IPS DF 6.9 (cell line): ENCODE results near the gene NTM.

Experiments
- DNase-seq: peaks from one replicate; pipeline ENCODE4 v3.0.0-alpha.2; 2013; ENCODE audit warnings: low read depth, low spot score
- H3K27ac ChIP-seq: one replicate; pipeline ENCODE4 v1.5.1; 2013; ENCODE audit warnings: low read length, control low read depth
- H3K27me3 ChIP-seq: 2 replicates; pipeline ENCODE4 v1.6.1; 2013; ENCODE audit warnings: mild to moderate bottlenecking, low read length; ENCODE audit not compliant: control insufficient read depth, insufficient read depth
- H3K36me3 ChIP-seq: 2 replicates; pipeline ENCODE4 v1.6.1; 2013; ENCODE audit warnings: low read length; ENCODE audit not compliant: control insufficient read depth, insufficient read depth
- H3K4me1 ChIP-seq: 2 replicates; pipeline ENCODE4 v1.6.1; 2013; ENCODE audit warnings: low read length; ENCODE audit not compliant: control insufficient read depth, insufficient read depth
- H3K4me3 ChIP-seq: 2 replicates; pipeline ENCODE4 v1.5.1; 2013; ENCODE audit warnings: mild to moderate bottlenecking, low read length
- H3K9me3 ChIP-seq: 2 replicates; pipeline ENCODE4 v1.6.1; 2013; ENCODE audit warnings: low read length, inconsistent platforms; ENCODE audit not compliant: control insufficient read depth, insufficient read depth
- WGBS: extraction: QIAGEN DNeasy Blood & Tissue Kit; methylation state at CpG from one replicate; pipeline ENCODE4 v1.1.7; 2013; ENCODE audit warnings: mixed read lengths, missing lambda C conversion rate; ENCODE audit not compliant: insufficient read length, insufficient coverage; 5-methylcytosine and 5-hydroxymethylcytosine counted together

Gene NTM

DNA sequence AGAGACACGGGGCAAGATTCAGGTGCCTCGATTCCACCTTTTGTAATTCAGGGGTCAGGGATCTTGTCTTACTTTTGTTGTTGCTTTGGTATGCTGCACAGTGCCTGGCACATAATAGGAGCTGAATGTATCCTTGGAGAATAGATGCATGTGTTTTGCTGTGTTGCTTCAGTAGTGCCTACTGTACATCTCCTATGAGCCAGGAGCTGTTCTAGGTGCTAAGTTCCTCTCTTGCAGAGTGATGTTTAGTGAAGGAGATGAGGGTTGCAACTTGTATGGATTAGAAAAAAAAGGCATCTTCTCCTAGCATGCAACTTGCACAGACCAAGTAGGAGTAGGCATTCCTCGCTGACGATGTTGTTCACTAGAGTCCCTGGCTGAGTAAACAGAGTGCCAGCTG, 555.4 kb downstream of the NTM start:
- no peak for DNase-seq
- Histone ChIP-seq H3K36me3 (no peaks in the 10 kb centered on the region), H3K4me3 (no peak overlapping the region), H3K4me1 (0 out of 2 replicates have a peak, but pooled peaks cover 1% of the 10 kb centered on the region), H3K27me3 (no peaks in the 10 kb centered on the region), H3K27ac (no peak overlapping the region), H3K9me3 (no peaks in the 10 kb centered on the region)
- WGBS: no CpG with 5 or more reads among the region's 4 CpGs

DNA sequence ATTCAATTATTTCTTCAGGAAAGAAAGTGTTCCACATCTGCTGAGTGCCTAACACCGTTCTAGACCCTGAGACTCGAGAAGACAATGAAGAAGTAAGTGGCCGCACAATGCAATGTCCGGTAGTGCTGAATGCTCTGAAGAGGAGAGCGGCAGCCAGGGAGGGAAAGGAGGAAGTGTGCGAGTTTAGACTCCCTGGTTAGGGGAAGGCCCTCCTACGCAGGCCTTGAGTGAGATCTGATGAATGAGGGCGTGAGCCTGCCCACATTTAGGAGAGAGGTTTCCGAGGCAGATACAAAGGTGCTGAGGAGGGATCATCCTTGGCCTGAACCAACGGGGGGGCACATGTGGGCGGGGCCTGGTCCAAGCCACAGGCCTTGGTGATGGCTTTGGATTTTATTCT, 558.6 kb downstream of the NTM start:
- Histone ChIP-seq H3K36me3 (no peaks in the 10 kb centered on the region), H3K9me3 (no peaks in the 10 kb centered on the region), H3K4me1 (0 out of 2 replicates have a peak, but pooled peaks cover under 1% of the 10 kb centered on the region), H3K4me3 (no peak overlapping the region), H3K27ac (no peak overlapping the region), H3K27me3 (no peaks in the 10 kb centered on the region)
- WGBS: no CpG with 5 or more reads among the region's 11 CpGs
- no peak for DNase-seq

DNA sequence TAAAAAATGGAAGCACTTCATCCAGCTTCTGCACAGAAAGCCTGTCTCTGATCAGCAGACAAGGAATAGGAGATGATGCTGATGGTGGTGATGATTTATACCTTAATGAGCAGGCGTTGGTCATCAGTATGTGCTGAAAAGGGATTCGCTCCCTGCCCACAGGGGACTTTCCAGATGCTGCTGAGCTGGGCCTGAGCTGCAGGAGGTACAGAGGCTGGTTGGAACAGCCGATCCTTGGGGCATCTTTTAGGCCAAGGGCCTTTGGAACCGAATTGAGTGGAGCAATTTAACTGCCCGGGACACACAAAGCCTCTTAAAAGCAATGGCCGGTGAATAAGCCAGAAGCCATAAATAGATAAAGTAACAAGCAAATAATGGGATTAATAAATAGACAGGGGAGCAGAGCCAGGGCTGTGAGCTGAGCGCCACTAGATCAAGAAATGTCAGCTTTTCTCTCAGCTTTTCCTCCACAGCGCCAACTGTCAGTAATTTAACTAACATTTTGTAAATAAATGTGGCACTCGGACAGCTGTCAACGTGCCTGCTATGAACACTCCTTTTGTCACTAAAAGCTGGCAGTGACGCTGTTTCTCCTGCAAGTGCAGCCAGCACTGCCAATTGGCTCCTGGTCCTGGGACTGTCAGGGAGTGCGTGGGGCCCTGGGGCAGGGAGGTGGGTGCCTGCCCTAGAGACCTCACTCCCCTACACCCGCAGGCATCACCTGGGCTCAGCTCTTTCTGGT, 562.3 kb downstream of the NTM start:
- Histone ChIP-seq H3K4me1 (no peaks in the 10 kb centered on the region), H3K27ac (no peak overlapping the region), H3K9me3 (no peaks in the 10 kb centered on the region), H3K4me3 (no peak overlapping the region), H3K36me3 (no peaks in the 10 kb centered on the region), H3K27me3 (no peaks in the 10 kb centered on the region)
- DNase-seq: no peak
- no CpG with 5 or more reads among the region's 13 CpGs for WGBS

DNA sequence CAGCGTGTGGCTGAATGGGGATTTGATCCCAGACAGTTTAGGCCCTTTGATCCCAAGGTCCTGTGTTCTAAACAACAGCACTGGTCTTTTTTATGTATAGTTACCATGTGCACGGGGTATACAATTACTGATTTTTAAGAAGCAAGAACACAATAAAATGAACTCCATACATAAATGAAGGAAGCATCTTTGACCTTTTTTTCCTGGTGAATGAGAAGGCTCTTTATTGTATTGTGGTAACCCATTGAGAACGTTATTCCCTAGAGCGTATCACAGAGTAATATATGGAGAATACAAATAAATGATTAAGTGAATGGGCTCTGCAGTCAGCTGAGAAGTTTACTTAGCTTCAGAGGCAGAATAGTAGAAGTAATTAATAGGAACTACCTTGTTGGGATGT, 563.6 kb downstream of the NTM start:
- no peaks in the 10 kb centered on the region for H3K4me1 ChIP-seq
- no peak for DNase-seq
- no CpG with 5 or more reads among the region's 4 CpGs for WGBS
- no peaks in the 10 kb centered on the region for H3K27me3 ChIP-seq
- H3K36me3 ChIP-seq: no peaks in the 10 kb centered on the region
- no peak overlapping the region for H3K27ac ChIP-seq
- H3K4me3 ChIP-seq: no peak overlapping the region
- no peaks in the 10 kb centered on the region for H3K9me3 ChIP-seq

DNA sequence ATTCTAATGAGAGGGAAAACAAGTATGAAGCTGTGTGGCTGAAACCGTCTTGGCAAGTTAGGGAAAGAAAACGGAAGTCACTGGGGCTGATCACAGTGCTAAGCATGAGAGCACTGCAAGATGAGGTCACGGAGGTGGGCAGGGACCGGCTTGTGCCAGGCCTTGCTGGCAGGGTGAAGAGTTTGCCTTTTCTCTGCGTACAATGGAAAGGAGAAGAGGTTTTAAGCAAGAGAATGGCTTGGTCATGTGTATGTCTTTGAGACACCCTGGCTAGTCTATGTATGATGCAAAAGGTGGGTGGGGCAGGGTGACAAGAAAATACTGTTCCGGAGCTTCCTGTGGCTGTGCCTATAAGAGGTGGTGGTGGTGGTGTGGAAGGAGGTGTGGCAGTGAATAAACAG, 567.9 kb downstream of the NTM start:
- no peak for DNase-seq
- Histone ChIP-seq H3K4me3 (no peak overlapping the region), H3K4me1 (no peaks in the 10 kb centered on the region), H3K36me3 (no peaks in the 10 kb centered on the region), H3K27ac (no peak overlapping the region), H3K27me3 (no peaks in the 10 kb centered on the region), H3K9me3 (no peaks in the 10 kb centered on the region)
- WGBS: no CpG with 5 or more reads among the region's 6 CpGs

DNA sequence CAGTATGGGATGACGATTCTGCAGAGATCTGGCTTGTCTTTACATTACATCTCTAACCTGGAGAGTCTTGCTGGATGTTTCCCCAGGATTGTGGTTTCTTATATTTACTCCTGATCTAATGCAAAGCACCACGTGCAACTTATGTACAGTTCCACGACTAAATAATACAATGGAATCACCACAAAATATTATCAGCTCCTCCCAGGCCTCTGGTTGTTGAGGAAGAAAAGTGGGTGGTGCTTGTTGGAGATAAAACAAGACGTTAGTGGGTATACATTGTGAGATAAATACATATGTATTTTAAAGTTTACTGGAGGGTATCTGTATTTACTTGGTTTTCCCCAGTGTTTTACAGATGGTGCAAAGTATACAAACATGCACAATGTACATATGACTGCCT, 569.7 kb downstream of the NTM start:
- no peaks in the 10 kb centered on the region for H3K4me1 ChIP-seq
- H3K27ac ChIP-seq: no peak overlapping the region
- H3K9me3 ChIP-seq: no peaks in the 10 kb centered on the region
- no peaks in the 10 kb centered on the region for H3K27me3 ChIP-seq
- DNase-seq: no peak
- no peaks in the 10 kb centered on the region for H3K36me3 ChIP-seq
- no CpG with 5 or more reads among the region's 4 CpGs for WGBS
- no peak overlapping the region for H3K4me3 ChIP-seq

DNA sequence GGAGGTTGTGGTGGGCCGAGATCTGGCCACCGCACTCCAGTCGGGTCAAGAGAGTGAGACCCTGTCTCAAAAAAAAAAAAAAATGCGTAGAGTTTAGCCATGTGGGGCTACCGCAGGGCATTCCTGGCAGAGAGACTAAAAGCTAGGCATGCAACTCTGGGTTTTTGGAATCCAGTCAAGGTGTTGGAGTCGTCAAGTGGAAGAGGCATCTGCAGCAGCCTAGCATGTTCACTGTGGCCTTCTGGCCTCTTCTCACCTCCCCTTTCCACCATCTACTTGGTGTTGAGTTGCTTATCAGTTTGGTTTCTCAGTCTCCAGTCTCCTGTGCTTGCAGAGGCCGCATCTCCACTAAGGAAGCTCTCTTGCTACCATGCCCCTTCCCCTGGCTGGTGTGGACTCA, 572.5 kb downstream of the NTM start:
- no peak for DNase-seq

DNA sequence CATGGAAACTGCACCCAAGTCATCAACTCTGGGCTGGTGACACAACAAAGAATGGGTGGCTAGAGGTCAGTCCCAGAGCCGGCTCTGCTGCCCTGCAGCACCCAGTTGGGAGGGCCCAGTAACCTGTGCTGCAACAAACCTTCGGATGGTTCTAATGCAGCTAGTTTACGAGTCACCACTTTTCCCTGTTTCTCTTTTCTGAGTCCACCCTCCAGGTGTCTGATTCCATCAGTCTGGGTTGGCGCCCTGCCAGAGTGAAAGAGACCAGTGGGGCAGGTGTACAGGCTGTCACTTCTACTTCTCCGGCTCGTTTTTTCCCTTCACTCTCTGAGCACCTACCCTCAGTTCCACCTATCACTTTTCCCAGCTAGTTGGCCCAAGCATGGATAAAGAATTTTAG, 572.9 kb downstream of the NTM start:
- Histone ChIP-seq H3K4me3 (no peak overlapping the region), H3K27ac (no peak overlapping the region), H3K9me3 (no peaks in the 10 kb centered on the region), H3K36me3 (no peaks in the 10 kb centered on the region), H3K4me1 (no peaks in the 10 kb centered on the region), H3K27me3 (no peaks in the 10 kb centered on the region)
- WGBS: no CpG with 5 or more reads among the region's 6 CpGs
- no peak for DNase-seq

More for the DNA sequence above, 572.5 kb downstream of the NTM start:
- Histone ChIP-seq H3K4me3 (no peak overlapping the region), H3K36me3 (no peaks in the 10 kb centered on the region), H3K4me1 (no peaks in the 10 kb centered on the region), H3K27me3 (no peaks in the 10 kb centered on the region), H3K27ac (no peak overlapping the region), H3K9me3 (no peaks in the 10 kb centered on the region)
- no CpG with 5 or more reads among the region's 7 CpGs for WGBS

DNA sequence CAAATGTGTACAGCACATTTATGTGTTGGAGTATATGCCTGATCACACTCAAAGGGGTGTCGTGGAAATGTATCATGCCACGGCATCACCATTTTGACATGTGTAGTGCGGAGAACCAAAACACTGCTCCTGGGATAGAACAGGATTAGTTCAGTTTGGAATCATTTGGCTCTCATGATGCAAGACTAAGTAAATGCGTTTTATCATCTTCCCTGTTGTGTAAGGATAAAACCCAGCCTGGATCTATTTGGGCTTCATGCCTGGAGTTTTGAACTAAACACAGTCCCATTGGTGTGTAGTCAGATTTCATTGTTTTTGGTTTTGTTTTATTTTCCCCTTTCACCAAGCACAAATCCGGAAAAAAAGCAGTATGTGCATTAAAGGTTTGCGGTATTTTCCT, 574.3 kb downstream of the NTM start:
- DNase-seq: no peak
- H3K9me3 ChIP-seq: no peaks in the 10 kb centered on the region
- H3K4me1 ChIP-seq: no peaks in the 10 kb centered on the region
- WGBS: no CpG with 5 or more reads among the region's 6 CpGs
- H3K4me3 ChIP-seq: no peak overlapping the region
- no peak overlapping the region for H3K27ac ChIP-seq
- no peaks in the 10 kb centered on the region for H3K27me3 ChIP-seq
- no peaks in the 10 kb centered on the region for H3K36me3 ChIP-seq

DNA sequence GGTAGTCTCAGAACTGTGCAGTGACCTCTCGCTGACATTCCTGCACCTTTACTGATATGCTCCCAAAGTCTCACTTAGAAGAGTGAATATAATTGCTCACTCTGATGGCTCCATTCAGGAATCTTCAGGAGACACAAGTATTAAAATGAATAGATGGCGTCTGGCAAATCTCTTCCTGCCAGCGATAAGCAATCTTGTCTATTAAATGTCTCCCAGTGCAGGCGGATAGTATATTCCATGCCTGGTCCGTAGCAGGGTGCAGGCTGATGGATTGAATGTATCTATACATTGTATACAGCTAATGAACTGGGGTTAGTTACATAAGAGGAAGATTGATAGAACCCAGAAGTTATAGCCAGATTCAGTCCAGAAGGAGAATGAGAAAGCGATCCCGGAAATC, 575.3 kb downstream of the NTM start:
- Histone ChIP-seq H3K4me3 (no peak overlapping the region), H3K27me3 (no peaks in the 10 kb centered on the region), H3K4me1 (no peaks in the 10 kb centered on the region), H3K27ac (no peak overlapping the region), H3K9me3 (no peaks in the 10 kb centered on the region), H3K36me3 (no peaks in the 10 kb centered on the region)
- no peak for DNase-seq
- no CpG with 5 or more reads among the region's 7 CpGs for WGBS

DNA sequence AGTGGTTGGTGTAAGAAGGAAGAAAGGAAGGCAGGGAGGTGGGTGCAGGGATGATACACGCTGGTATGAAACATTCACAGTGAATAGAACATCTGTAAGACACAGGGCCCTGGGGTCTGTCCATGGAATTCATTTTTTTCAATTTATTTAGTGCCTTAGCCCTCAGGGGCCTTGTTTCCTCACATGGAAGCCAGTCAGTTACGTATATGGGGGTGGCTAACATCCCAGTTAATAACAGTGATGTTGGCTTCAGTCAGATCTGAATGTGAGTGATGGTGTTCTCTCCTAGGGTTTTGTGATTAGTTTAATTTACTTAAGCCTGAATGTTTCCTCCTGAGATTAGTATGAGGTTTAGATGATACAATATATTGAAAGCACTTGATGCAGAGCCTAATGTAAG, 577.1 kb downstream of the NTM start:
- Histone ChIP-seq H3K27ac (no peak overlapping the region), H3K36me3 (no peaks in the 10 kb centered on the region), H3K4me3 (no peak overlapping the region), H3K9me3 (no peaks in the 10 kb centered on the region), H3K27me3 (no peaks in the 10 kb centered on the region), H3K4me1 (no peaks in the 10 kb centered on the region)
- no peak for DNase-seq
- WGBS: no CpG with 5 or more reads among the region's 2 CpGs
